Measurements from ENCODE around the gene CRYBG1.

The CRYBG1 gene

DNA sequence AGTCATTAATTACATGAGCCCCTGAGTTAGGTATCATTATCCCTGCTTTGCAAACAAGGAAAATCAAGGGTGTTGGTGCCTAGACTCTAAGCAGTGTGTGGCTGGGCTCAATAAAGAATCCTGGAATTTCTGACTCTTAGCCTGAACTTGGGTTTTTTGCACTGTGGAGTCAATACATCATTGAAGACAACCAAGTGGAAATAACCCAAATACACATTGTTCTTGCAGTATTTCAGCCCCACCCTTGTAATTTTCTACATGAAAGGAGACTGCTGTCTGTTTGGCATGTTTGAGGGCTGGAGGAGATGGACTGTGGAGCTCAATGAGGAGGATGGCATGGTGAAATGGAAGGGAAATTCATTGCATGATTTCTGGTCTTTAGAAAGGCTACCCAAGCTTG lies 110.3 kb downstream of the CRYBG1 start:
- peaks cover 30% of the 10 kb centered on the region for H3K27me3 ChIP-seq (ENCODE audit: low read depth)
- peaks cover 8% of the 10 kb centered on the region for H3K4me1 ChIP-seq
- no peaks in the 10 kb centered on the region for H3K36me3 ChIP-seq (replicated peaks)
- H3K4me3 ChIP-seq = no peak overlapping the region
- H3K9me3 ChIP-seq = no peaks in the 10 kb centered on the region
- DNase-seq (ENCODE audit: low spot score in 2 of 2) = no peak
- in situ Hi-C loops (cut with MboI; ENCODE audit: low sequenced_read_pairs) = no loop called here

DNA sequence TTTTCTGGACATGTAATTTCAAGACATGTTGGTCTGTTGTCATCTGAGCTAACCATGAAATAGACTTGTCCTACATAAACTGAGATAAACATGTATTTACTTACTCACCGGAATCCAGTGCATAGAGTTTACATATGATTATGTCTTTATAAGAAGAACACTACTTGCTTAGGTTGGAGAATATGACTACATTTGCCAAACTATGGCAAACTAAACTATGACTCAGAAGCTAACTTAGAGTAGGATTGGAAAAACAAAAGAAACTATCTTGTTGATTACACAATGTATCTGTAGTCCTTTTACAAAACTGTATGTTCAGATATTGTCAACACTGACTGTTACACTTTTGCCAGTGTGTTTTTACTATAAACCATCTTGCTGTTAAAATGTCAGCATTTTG lies 113.3 kb downstream of the CRYBG1 start:
- Histone ChIP-seq H3K9me3 (no peaks in the 10 kb centered on the region), H3K27me3 (ENCODE audit: low read depth) (peaks cover 30% of the 10 kb centered on the region), H3K36me3 (replicated peaks) (no peaks in the 10 kb centered on the region), H3K4me1 (no peaks in the 10 kb centered on the region), H3K4me3 (no peak overlapping the region)
- in situ Hi-C loops (cut with MboI; ENCODE audit: low sequenced_read_pairs) = no loop called here
- no peak for DNase-seq (ENCODE audit: low spot score in 2 of 2)

DNA sequence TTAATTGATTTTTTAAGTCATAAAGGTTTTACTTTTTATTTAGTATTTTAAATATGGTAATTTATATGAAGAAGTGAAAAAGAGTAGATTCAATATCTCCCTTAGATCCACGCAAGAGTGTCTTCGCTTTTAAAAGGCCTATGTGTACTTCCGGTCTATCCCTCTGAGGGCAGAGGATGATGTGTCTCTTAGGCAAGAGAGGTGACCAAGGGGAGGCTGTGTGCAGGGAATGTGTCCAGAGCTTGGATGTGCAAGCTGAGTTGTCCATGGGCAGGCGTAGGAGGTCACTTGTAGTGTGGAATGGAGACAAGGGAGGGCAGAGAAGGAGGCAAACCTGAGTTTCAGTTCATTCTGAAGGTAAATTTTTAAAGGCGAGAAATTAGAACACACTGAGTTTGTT lies 113.9 kb downstream of the CRYBG1 start:
- Histone ChIP-seq H3K4me1 (no peaks in the 10 kb centered on the region), H3K36me3 (replicated peaks) (no peaks in the 10 kb centered on the region), H3K27me3 (ENCODE audit: low read depth) (peaks cover 32% of the 10 kb centered on the region), H3K9me3 (no peaks in the 10 kb centered on the region), H3K4me3 (no peak overlapping the region)
- DNase-seq (ENCODE audit: low spot score in 2 of 2) = no peak
- in situ Hi-C loops (cut with MboI; ENCODE audit: low sequenced_read_pairs) = no loop called here

DNA sequence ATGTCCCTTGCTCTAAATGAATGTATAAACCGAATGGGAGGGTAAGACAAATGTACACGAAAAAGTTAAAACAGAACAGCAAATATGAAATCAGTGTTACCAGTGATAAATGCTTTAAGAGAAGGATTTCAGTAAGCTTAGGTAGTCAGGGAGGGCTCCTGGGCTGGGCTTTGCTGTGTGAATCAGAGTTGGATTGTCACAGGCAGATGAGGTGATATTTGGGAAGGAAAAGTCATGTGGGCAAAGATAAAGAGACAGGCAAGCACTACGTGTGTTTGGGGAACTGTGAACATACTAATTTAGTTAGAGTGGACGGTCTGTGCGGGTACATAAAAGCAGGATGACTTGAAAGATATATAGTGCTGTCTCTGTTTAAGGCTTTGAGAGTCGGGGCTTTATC lies 114.8 kb downstream of the CRYBG1 start:
- no peak for DNase-seq (ENCODE audit: low spot score in 2 of 2)
- Histone ChIP-seq H3K9me3 (no peaks in the 10 kb centered on the region), H3K4me3 (no peak overlapping the region), H3K4me1 (no peaks in the 10 kb centered on the region), H3K27me3 (ENCODE audit: low read depth) (peaks cover 32% of the 10 kb centered on the region), H3K36me3 (replicated peaks) (no peaks in the 10 kb centered on the region)
- in situ Hi-C loops (cut with MboI; ENCODE audit: low sequenced_read_pairs) = no loop called here

DNA sequence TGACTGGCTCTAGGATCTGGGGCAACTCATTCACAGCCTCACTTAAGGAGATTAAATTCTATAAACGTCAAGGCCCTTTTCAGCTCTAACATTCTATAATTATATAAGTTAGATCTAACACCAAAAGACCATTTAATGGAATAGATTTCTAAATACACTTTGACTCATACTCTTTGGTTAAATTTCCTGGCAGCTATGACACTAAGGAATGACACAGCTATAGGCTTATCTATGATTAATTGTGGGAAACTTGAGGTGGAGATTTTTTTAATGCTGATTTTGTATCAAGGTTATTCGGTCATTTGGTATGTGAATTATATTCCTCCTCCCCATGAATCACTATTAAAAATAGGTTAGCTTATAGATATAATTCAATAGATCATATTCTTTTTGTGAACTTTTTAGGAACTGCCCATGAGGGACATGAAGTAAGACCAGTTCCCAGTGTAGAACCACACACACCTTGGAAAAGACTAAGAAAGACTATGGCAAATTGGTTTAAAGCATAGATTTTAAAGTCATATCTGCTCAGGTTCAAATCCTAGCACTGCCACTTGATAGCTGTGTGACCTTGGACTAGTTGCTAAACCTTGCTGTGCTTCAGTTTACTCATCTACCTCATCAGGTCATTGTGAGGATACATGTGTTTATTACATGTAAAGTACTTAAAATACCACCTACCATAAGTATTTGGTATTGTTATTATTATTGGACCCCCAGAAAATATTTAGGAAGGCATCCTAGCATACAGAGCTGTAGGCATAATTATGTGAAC lies 116.0 kb downstream of the CRYBG1 start:
- in situ Hi-C loops (cut with MboI; ENCODE audit: low sequenced_read_pairs) = no loop called here
- DNase-seq (ENCODE audit: low spot score in 2 of 2) = no peak
- no peaks in the 10 kb centered on the region for H3K36me3 ChIP-seq (replicated peaks)
- no peak overlapping the region for H3K4me3 ChIP-seq
- H3K9me3 ChIP-seq = no peaks in the 10 kb centered on the region
- no peaks in the 10 kb centered on the region for H3K4me1 ChIP-seq
- H3K27me3 ChIP-seq (ENCODE audit: low read depth) = peaks cover 28% of the 10 kb centered on the region

DNA sequence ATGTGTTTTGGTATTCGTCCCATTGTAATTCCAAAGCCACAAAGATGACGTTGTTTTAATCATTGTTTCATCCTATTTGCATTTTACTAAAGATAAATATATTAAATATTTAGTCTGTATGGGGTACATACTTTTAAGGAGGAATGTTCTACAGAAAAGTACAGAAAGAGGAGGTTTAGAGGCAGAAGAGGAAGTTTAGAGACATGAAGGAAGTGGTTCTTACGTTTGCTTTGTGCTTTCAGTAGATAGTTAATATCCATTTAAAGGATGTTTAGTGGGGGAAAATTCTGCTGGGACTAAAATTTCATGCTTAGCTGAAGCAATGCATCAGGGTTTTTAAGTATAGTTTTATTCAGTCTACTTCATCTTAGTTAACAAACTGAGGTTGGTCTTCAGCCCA lies 116.6 kb downstream of the CRYBG1 start:
- in situ Hi-C loops (cut with MboI; ENCODE audit: low sequenced_read_pairs) = no loop called here
- Histone ChIP-seq H3K27me3 (ENCODE audit: low read depth) (peaks cover 28% of the 10 kb centered on the region), H3K4me3 (no peak overlapping the region), H3K9me3 (no peaks in the 10 kb centered on the region), H3K36me3 (replicated peaks) (no peaks in the 10 kb centered on the region), H3K4me1 (no peaks in the 10 kb centered on the region)
- no peak for DNase-seq (ENCODE audit: low spot score in 2 of 2)

DNA sequence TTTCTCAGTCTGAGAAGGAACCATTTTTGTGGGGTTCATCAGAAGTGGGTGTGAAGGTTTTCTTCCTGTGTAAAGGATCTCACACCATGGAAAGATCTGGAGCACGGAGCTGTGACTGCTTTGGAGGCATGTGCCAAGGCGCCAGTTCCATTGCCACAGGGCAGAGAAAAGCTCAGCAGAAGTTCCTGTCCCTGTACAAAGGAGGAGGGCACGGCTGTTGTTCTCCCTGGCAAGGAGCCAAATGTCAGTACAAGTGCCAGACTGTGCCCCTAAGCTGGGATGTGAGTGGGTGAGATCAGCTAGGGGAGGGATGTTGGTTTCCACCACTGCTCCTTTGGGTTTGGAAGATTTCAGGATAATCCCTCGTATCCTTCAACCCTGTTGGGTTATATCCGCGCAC lies 117.3 kb downstream of the CRYBG1 start:
- H3K36me3 ChIP-seq (replicated peaks) = no peaks in the 10 kb centered on the region
- no peaks in the 10 kb centered on the region for H3K9me3 ChIP-seq
- H3K4me3 ChIP-seq = no peak overlapping the region
- in situ Hi-C loops (cut with MboI; ENCODE audit: low sequenced_read_pairs) = no loop called here
- peaks cover 26% of the 10 kb centered on the region for H3K27me3 ChIP-seq (ENCODE audit: low read depth)
- no peaks in the 10 kb centered on the region for H3K4me1 ChIP-seq
- no peak for DNase-seq (ENCODE audit: low spot score in 2 of 2)

DNA sequence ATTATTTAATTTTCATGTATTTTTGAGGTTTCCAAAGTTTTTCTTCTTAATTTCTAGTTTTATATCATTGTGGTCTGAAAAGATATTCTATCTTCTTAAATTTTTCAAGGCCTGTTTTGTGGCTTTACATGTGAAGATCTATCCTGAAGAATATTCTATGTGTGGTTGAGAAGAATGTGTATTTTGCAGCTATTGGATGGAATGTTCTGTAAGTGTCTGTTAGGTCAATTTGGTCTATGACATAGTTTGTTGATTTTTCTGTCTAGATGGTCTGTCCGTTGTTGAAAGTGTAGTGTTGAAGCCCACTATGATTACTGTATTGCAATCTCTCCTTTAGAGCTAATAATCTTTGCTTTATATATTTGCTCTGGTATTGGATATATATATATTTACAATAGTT lies 125.7 kb downstream of the CRYBG1 start:
- in situ Hi-C loops (cut with MboI; ENCODE audit: low sequenced_read_pairs) = no loop called here
- H3K4me1 ChIP-seq = no peaks in the 10 kb centered on the region
- no peak for DNase-seq (ENCODE audit: low spot score in 2 of 2)
- no peaks in the 10 kb centered on the region for H3K9me3 ChIP-seq
- H3K4me3 ChIP-seq = no peak overlapping the region
- H3K27me3 ChIP-seq (ENCODE audit: low read depth) = peaks cover 6% of the 10 kb centered on the region
- no peaks in the 10 kb centered on the region for H3K36me3 ChIP-seq (replicated peaks)

DNA sequence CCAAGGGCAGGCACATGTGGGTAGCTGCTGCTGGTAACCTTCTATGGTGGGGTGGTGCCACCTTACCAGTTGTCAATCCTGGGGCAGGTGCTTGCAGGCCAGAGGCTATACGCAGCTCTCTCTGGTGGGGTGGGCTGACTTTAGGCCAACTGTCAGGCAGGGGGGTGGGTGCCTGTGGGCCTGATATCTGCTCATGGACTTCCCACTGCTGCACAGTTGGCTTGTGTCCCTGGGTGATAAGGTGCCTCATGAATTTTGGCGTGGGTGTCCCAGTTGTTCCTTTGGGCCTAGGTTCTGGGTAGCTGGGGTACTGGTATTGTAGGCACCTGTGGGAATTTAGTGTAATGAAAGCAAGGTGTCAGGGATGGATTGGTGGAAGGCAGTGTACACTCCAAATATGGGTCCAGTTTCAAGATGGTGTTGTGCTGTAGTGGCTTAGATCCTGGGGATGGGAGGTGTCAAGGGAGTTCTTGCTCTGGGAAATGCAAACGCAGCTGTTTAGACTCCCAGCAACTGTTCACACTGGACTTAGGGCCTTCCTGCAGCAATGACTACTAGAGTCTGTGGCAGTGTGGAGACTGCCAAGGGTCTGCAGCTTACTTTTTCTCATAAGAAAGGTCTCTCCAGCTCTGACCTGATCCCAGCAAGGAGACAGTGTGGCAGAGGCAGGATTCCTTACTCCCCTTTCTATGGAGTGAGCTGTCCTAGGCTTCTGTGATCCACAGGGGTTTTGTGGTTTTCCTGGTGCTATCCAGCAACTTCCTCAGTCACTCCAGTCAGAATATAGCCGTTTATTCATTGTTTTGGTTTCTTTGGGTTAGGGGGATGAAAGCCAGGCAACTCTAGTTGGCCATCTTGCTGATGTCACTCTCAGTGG lies 128.2 kb downstream of the CRYBG1 start:
- no peaks in the 10 kb centered on the region for H3K9me3 ChIP-seq
- H3K4me3 ChIP-seq = no peak overlapping the region

DNA sequence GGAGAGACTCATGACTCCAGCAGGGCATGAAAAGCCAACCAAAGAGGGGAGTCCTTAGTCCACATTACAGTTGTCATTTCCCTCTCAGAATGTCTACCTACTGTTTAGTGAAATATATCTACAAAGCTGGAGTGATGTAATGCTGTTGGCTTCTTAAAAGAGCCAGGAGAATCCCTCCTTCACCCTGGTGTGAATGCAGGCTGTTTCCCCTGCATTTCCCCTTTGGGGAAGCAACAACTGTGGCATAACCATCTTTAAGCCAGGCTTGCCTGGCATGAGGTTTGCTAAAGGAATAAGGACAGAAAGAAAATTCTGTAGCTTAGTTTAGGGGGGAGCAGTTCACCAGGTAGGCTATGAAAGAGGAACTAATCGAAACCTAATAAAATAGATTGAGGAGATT lies 129.5 kb downstream of the CRYBG1 start:
- Histone ChIP-seq H3K9me3 (no peaks in the 10 kb centered on the region), H3K4me3 (no peak overlapping the region), H3K36me3 (replicated peaks) (no peaks in the 10 kb centered on the region), H3K4me1 (no peaks in the 10 kb centered on the region; the same call in none of the 2 replicates), H3K27me3 (ENCODE audit: low read depth) (peaks cover 14% of the 10 kb centered on the region)
- DNase-seq (ENCODE audit: low spot score in 2 of 2) = no peak
- in situ Hi-C loops (cut with MboI; ENCODE audit: low sequenced_read_pairs) = no loop called here

More for the DNA sequence above, 128.2 kb downstream of the CRYBG1 start:
- DNase-seq (ENCODE audit: low spot score in 2 of 2) = no peak
- H3K4me1 ChIP-seq = no peaks in the 10 kb centered on the region; the same call in 1 of the 2 replicates
- in situ Hi-C loops (cut with MboI; ENCODE audit: low sequenced_read_pairs) = no loop called here
- H3K36me3 ChIP-seq (replicated peaks) = no peaks in the 10 kb centered on the region
- peaks cover 11% of the 10 kb centered on the region for H3K27me3 ChIP-seq (ENCODE audit: low read depth)

DNA sequence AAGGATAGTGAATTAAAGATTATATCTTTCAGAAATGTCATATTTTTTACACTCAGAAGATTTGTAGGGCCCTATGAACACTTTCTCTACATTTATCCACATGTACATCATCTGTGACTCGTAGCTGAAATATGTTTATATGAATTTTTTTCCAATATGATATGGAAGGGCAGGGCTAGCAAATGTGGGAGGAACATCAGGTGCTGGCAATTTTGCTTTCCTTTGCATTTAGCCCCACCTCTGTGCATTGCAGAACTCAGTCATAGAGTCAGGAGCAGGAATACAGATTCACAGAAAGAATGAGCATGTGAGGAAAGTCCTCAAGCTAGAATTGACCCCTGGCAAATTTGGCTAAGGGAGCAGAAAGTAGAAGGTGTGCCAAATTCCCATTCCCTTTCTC lies 129.9 kb downstream of the CRYBG1 start:
- Histone ChIP-seq H3K4me1 (no peaks in the 10 kb centered on the region; the same call in none of the 2 replicates), H3K36me3 (replicated peaks) (no peaks in the 10 kb centered on the region), H3K27me3 (ENCODE audit: low read depth) (peaks cover 18% of the 10 kb centered on the region), H3K4me3 (no peak overlapping the region), H3K9me3 (no peaks in the 10 kb centered on the region)
- in situ Hi-C loops (cut with MboI; ENCODE audit: low sequenced_read_pairs) = no loop called here
- DNase-seq (ENCODE audit: low spot score in 2 of 2) = no peak

DNA sequence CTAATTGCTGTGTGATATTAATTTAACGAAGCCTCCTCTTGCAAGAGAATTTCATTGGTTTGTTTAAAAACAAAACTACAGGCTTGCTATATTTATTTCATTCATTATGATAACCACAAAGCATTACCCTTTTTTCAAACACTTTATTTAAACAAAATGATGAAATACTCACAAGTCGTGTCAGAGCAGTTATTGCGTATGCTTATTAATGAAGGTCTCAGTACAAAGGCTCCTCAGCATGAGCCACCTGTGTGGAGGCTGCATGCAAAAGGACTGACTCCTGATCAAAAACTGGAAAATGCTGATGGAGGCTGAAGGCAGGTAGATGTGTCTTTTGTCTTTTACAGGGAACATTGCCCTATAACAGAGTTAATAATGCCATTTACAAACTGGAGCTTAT lies 130.5 kb downstream of the CRYBG1 start:
- H3K4me3 ChIP-seq = no peak overlapping the region
- peaks cover 13% of the 10 kb centered on the region for H3K27me3 ChIP-seq (ENCODE audit: low read depth)
- H3K4me1 ChIP-seq = no peaks in the 10 kb centered on the region; the same call in none of the 2 replicates
- in situ Hi-C loops (cut with MboI; ENCODE audit: low sequenced_read_pairs) = no loop called here
- DNase-seq (ENCODE audit: low spot score in 2 of 2) = no peak
- no peaks in the 10 kb centered on the region for H3K9me3 ChIP-seq
- H3K36me3 ChIP-seq (replicated peaks) = no peaks in the 10 kb centered on the region

DNA sequence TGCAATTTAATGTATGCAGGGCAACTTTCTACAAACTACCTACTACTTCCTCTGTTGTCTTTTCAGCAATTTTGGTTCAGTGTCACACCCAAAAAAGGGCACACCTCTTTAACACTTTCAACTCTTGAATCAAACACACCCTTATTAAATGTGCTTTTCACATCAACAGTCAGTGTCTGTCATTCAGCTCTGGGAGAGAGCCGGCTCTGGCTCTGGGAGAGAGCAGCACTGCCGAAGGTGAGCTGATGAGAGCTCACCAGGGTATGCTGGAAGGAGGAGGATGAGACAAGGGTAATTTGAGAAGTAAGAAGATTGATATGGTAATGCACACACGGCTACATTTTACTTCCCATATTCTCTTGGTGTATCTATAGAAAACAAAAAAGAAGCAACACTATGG lies 134.5 kb downstream of the CRYBG1 start:
- no peak overlapping the region for H3K4me3 ChIP-seq
- no peaks in the 10 kb centered on the region for H3K9me3 ChIP-seq
- peaks cover 18% of the 10 kb centered on the region for H3K27me3 ChIP-seq (ENCODE audit: low read depth)
- in situ Hi-C loops (cut with MboI; ENCODE audit: low sequenced_read_pairs) = no loop called here
- no peaks in the 10 kb centered on the region for H3K36me3 ChIP-seq (replicated peaks)
- no peaks in the 10 kb centered on the region; the same call in none of the 2 replicates for H3K4me1 ChIP-seq
- DNase-seq (ENCODE audit: low spot score in 2 of 2) = no peak

DNA sequence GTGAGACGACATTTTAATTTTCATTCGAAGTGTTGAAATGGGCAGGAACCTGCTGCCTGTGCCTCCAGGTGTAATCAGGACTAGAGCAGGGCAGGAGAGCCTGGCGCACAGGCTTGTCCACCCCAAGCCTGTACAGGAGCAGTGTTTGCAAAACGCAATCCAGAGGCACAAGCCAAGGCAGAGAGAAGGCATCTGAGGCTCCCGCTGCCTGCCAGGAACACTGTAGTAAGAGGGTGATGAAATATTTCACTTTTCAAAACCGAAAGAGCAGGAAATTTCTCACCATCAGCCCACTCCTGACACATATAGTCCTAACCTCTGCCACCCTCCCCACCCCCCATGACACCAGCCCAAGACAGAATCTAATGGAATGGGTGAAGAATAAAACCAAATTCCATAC lies 136.3 kb downstream of the CRYBG1 start:
- no peak for DNase-seq (ENCODE audit: low spot score in 2 of 2)
- no peaks in the 10 kb centered on the region for H3K36me3 ChIP-seq (replicated peaks)
- H3K9me3 ChIP-seq = no peaks in the 10 kb centered on the region
- peaks cover 18% of the 10 kb centered on the region for H3K27me3 ChIP-seq (ENCODE audit: low read depth)
- in situ Hi-C loops (cut with MboI; ENCODE audit: low sequenced_read_pairs) = no loop called here
- no peak overlapping the region for H3K4me3 ChIP-seq
- H3K4me1 ChIP-seq = no peaks in the 10 kb centered on the region; the same call in none of the 2 replicates

Data from HAP-1 (cell line).